Measurements from ENCODE around the gene AGBL4.

Gene AGBL4

GRCh38 chr1:48767975-48768510 lies 1255.7 kb downstream of the AGBL4 start:
- DNase-seq (ENCODE audit: low read depth), result no peak

GRCh38 chr1:48765335-48765734 lies 1258.4 kb downstream of the AGBL4 start:
- no peak for DNase-seq (ENCODE audit: low read depth)

- no peak for DNase-seq (ENCODE audit: low read depth)
Observed at GRCh38 chr1:48761986-48762385, 1261.8 kb downstream of the AGBL4 start.

GRCh38 chr1:48761411-48761810 lies 1262.3 kb downstream of the AGBL4 start:
- no peak for DNase-seq (ENCODE audit: low read depth)

- no peak for DNase-seq (ENCODE audit: low read depth)
Observed at GRCh38 chr1:48760857-48761256, 1262.9 kb downstream of the AGBL4 start.

GRCh38 chr1:48758976-48759375 lies 1264.8 kb downstream of the AGBL4 start:
- DNase-seq (ENCODE audit: low read depth), result no peak

GRCh38 chr1:48757363-48757762 lies 1266.4 kb downstream of the AGBL4 start:
- DNase-seq (ENCODE audit: low read depth), result no peak

- no peak for DNase-seq (ENCODE audit: low read depth)
Observed at GRCh38 chr1:48756683-48757316, 1267.0 kb downstream of the AGBL4 start.

- no peak for DNase-seq (ENCODE audit: low read depth)
Observed at GRCh38 chr1:48753293-48753692, 1270.5 kb downstream of the AGBL4 start.

GRCh38 chr1:48750109-48750508 lies 1273.6 kb downstream of the AGBL4 start:
- no peak for DNase-seq (ENCODE audit: low read depth)

- DNase-seq (ENCODE audit: low read depth), result no peak
Observed at GRCh38 chr1:48749068-48749467, 1274.7 kb downstream of the AGBL4 start.

GRCh38 chr1:48746906-48747305 lies 1276.8 kb downstream of the AGBL4 start:
- DNase-seq (ENCODE audit: low read depth), result no peak

GRCh38 chr1:48744032-48744431 lies 1279.7 kb downstream of the AGBL4 start:
- no peak for DNase-seq (ENCODE audit: low read depth)

- no peak for DNase-seq (ENCODE audit: low read depth)
Observed at GRCh38 chr1:48743480-48743879, 1280.3 kb downstream of the AGBL4 start.

- no peak for DNase-seq (ENCODE audit: low read depth)
Observed at GRCh38 chr1:48741380-48741779, 1282.4 kb downstream of the AGBL4 start.

GRCh38 chr1:48740621-48741020 lies 1283.1 kb downstream of the AGBL4 start:
- DNase-seq (ENCODE audit: low read depth), result no peak

- DNase-seq (ENCODE audit: low read depth), result no peak
Observed at GRCh38 chr1:48739091-48739490, 1284.7 kb downstream of the AGBL4 start.

GRCh38 chr1:48738356-48738755 lies 1285.4 kb downstream of the AGBL4 start:
- DNase-seq (ENCODE audit: low read depth), result no peak

- no peak for DNase-seq (ENCODE audit: low read depth)
Observed at GRCh38 chr1:48735796-48736195, 1288.0 kb downstream of the AGBL4 start.

GRCh38 chr1:48730164-48730910 lies 1293.4 kb downstream of the AGBL4 start:
- DNase-seq (ENCODE audit: low read depth), result no peak

GRCh38 chr1:48728584-48728983 lies 1295.2 kb downstream of the AGBL4 start:
- no peak for DNase-seq (ENCODE audit: low read depth)

- DNase-seq (ENCODE audit: low read depth), result no peak
Observed at GRCh38 chr1:48726557-48727215, 1297.1 kb downstream of the AGBL4 start.

- DNase-seq (ENCODE audit: low read depth), result no peak
Observed at GRCh38 chr1:48726139-48726538, 1297.6 kb downstream of the AGBL4 start.
